Measurements from ENCODE around the gene NSD2. TPM values are rescaled to one million over a fixed set of nuclear protein-coding genes. Genes with fewer than 3 reads are reported as not detected.
"Not testable (repeated sequence)": the region's sequence is repeated elsewhere in the genome, so short reads cannot be mapped to it uniquely, and the experiment has no call there.

Gene NSD2
- total RNA-seq, 1 experiment from 2014 or later: 128 TPM

DNA sequence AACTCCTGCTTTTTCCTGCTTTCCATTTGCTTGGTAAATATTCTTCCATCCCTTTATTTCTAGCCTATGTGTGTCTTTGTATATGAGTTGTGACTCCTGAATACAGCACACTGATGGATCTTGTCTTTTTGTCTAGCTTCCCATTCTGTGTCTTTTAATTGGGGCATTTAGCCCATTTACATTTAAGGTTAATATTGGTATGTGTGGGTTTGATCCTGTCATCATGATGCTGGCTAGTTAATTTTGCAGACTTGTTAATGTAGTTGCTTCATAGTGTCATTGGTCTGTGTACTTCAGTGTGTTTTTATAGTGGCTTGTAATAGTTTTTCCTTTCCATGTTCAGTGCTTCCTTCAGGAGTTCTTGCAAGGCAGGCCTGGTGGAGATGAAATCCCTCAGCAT, 160.0 kb downstream of the NSD2 start:
- POLR2A ChIA-PET; DNase-seq (ENCODE audit: low spot score); ATAC-seq; H3K4me1 Mint-ChIP-seq; H3K36me3 Mint-ChIP-seq; H3K27ac Mint-ChIP-seq; H3K4me3 Mint-ChIP-seq: not testable (repeated sequence)
- CTCF ChIA-PET: interaction anchor here (0.8 kb wide), 1 partner anchor 10 kb away, joined by 3 read pairs; a partner anchor contains a TSS
- Mint-ChIP-seq H3K9me3 (peaks cover 15% of the 10 kb centered on the region), H3K27me3 (ENCODE audit: low read depth) (peaks cover 89% of the 10 kb centered on the region)

Small RNA genes lying within 50 kb of the gene (microRNA-seq; reads per million reads assigned to microRNA genes)
- not detected for gene MIR943 (ENCODE audit: borderline number of aligned reads)

Other genes starting within 250 kb of the NSD2 start
- gene FAM53A, start 187.1 kb upstream of the NSD2 start, total RNA-seq (2021): 2.9 to 5.2 TPM (median 5.1 TPM) in 3 replicates
- 36.4 to 40.2 TPM (median 36.9 TPM) in 3 replicates for gene SLBP, start 159.1 kb upstream of the NSD2 start, total RNA-seq (2021)
- gene TMEM129, start 150.1 kb upstream of the NSD2 start, total RNA-seq (2021): 44.2 to 54.9 TPM (median 48.7 TPM) in 3 replicates
- 161 to 207 TPM (median 165 TPM) in 3 replicates for gene TACC3, start 149.9 kb upstream of the NSD2 start, total RNA-seq (2021)
- gene FGFR3, start 78.1 kb upstream of the NSD2 start, total RNA-seq (2021): 18.2 to 19.9 TPM (median 19.7 TPM) in 3 replicates
- gene LETM1, start 15.2 kb upstream of the NSD2 start, total RNA-seq (2021): 45.0 to 66.7 TPM (median 47.7 TPM) in 3 replicates
- gene NELFA, start 137.6 kb downstream of the NSD2 start, total RNA-seq (2021): 63.3 to 72.6 TPM (median 69.2 TPM) in 3 replicates
- 19.7 to 20.2 TPM (median 20.0 TPM) in 3 replicates for gene NAT8L, start 187.9 kb downstream of the NSD2 start, total RNA-seq (2021)

Measured in WTC11 (cell line).